ENCODE measurements around the gene LRRC73. TPM values are rescaled to one million over a fixed set of nuclear protein-coding genes. Genes with fewer than 3 reads are reported as not detected.
"Not testable (repeated sequence)": the region's sequence is repeated elsewhere in the genome, so short reads cannot be mapped to it uniquely, and the experiment has no call there.

LRRC73 gene
- 0.10 and 0.60 TPM in 2 replicates for total RNA-seq (2014; rRNA removed; shearing (Covaris generic))

GRCh38 chr6:43509984-43510826, at the start of gene LRRC73:
Gene LRRC73, minus strand, starts transcription at chr6:43510346. Its CDS starts 561 bp downstream, at chr6:43509785.
- peak; percentile 88 for DNase-seq (ENCODE audit: low read depth)

GRCh38 chr6:43559328-43559727, 49.2 kb upstream of the LRRC73 start:
- no peak for DNase-seq (ENCODE audit: low read depth)

GRCh38 chr6:43557620-43558019, 47.5 kb upstream of the LRRC73 start:
- DNase-seq (ENCODE audit: low read depth), result not testable (repeated sequence)

- DNase-seq (ENCODE audit: low read depth), result no peak
These were observed 37.1 kb upstream of the LRRC73 start for GRCh38 chr6:43547222-43547621.

- DNase-seq (ENCODE audit: low read depth), result no peak
These were observed 34.3 kb upstream of the LRRC73 start for GRCh38 chr6:43544461-43544860.

- no peak for DNase-seq (ENCODE audit: low read depth)
These were observed 31.8 kb upstream of the LRRC73 start for GRCh38 chr6:43541774-43542471.

- no peak for DNase-seq (ENCODE audit: low read depth)
These were observed 30.4 kb upstream of the LRRC73 start for GRCh38 chr6:43540507-43540906.

- DNase-seq (ENCODE audit: low read depth), result not testable (repeated sequence)
These were observed 29.3 kb upstream of the LRRC73 start for GRCh38 chr6:43539409-43539808.

GRCh38 chr6:43538986-43539385, 28.8 kb upstream of the LRRC73 start:
- not testable (repeated sequence) for DNase-seq (ENCODE audit: low read depth)

- no peak for DNase-seq (ENCODE audit: low read depth)
These were observed 22.1 kb upstream of the LRRC73 start for GRCh38 chr6:43532201-43532600.

- no peak for DNase-seq (ENCODE audit: low read depth)
These were observed 14.4 kb upstream of the LRRC73 start for GRCh38 chr6:43524483-43524961.

GRCh38 chr6:43523284-43523683, 13.1 kb upstream of the LRRC73 start:
- no peak for DNase-seq (ENCODE audit: low read depth)

- no peak for DNase-seq (ENCODE audit: low read depth)
These were observed 12.6 kb upstream of the LRRC73 start for GRCh38 chr6:43522547-43523261.

- no peak for DNase-seq (ENCODE audit: low read depth)
These were observed 11.7 kb upstream of the LRRC73 start for GRCh38 chr6:43521836-43522235.

- no peak for DNase-seq (ENCODE audit: low read depth)
These were observed 10.0 kb upstream of the LRRC73 start for GRCh38 chr6:43520097-43520496.

GRCh38 chr6:43517505-43518357, 7.6 kb upstream of the LRRC73 start:
- DNase-seq (ENCODE audit: low read depth), result no peak

- DNase-seq (ENCODE audit: low read depth), result peak; percentile 98
These were observed 6.8 kb upstream of the LRRC73 start, which contains the start of the genes POLR1C and YIPF3 for GRCh38 chr6:43516697-43517504. Gene POLR1C, plus strand, starts transcription at chr6:43517089. Its CDS starts 21 bp downstream, at chr6:43517110. Gene YIPF3, minus strand, starts transcription at chr6:43516926. Its CDS starts 119 bp downstream, at chr6:43516807.

GRCh38 chr6:43516367-43516696, 6.2 kb upstream of the LRRC73 start:
- peak; percentile 27 for DNase-seq (ENCODE audit: low read depth)

- no peak for DNase-seq (ENCODE audit: low read depth)
These were observed 5.7 kb upstream of the LRRC73 start for GRCh38 chr6:43515808-43516207.

- DNase-seq (ENCODE audit: low read depth), result no peak
These were observed 1.8 kb upstream of the LRRC73 start for GRCh38 chr6:43511824-43512415.
